Measurements from ENCODE around the gene TSPAN14.

The TSPAN14 gene

GRCh38 chr10:80491251-80492102 lies 37.4 kb downstream of the TSPAN14 start:
- DNase-seq = no peak

- DNase-seq = no peak
Measured at GRCh38 chr10:80492848-80493521, 38.9 kb downstream of the TSPAN14 start.

GRCh38 chr10:80493522-80494051 lies 39.5 kb downstream of the TSPAN14 start:
- DNase-seq = no peak

- DNase-seq = no peak
Measured at GRCh38 chr10:80496555-80497172, 42.6 kb downstream of the TSPAN14 start.

- no peak for DNase-seq
Measured at GRCh38 chr10:80497187-80498077, 43.3 kb downstream of the TSPAN14 start.

- no peak for DNase-seq
Measured at GRCh38 chr10:80498078-80498832, 44.1 kb downstream of the TSPAN14 start.

- no peak for DNase-seq
Measured at GRCh38 chr10:80498833-80499741, 45.0 kb downstream of the TSPAN14 start.

- no peak for DNase-seq
Measured at GRCh38 chr10:80500572-80501380, 46.7 kb downstream of the TSPAN14 start.

GRCh38 chr10:80501381-80501912 lies 47.3 kb downstream of the TSPAN14 start:
- DNase-seq = no peak

GRCh38 chr10:80501913-80502521 lies 47.9 kb downstream of the TSPAN14 start:
- no peak for DNase-seq

GRCh38 chr10:80502621-80503583 lies 48.8 kb downstream of the TSPAN14 start:
- no peak for DNase-seq

GRCh38 chr10:80503584-80504157 lies 49.6 kb downstream of the TSPAN14 start:
- DNase-seq = no peak

GRCh38 chr10:80504158-80504811 lies 50.2 kb downstream of the TSPAN14 start:
- no peak for DNase-seq

GRCh38 chr10:80504897-80505465 lies 50.9 kb downstream of the TSPAN14 start:
- DNase-seq = no peak

- no peak for DNase-seq
Measured at GRCh38 chr10:80506189-80506575, 52.1 kb downstream of the TSPAN14 start.

- DNase-seq = no peak
Measured at GRCh38 chr10:80506836-80507487, 52.9 kb downstream of the TSPAN14 start.

Data from NCI-H2081 treated with DMSO at 0.1 percent for 48 hours (cell line).